PC-3 (cell line): ENCODE measurements around the gene BCL3. TPM values are rescaled to one million over a fixed set of nuclear protein-coding genes. Genes with fewer than 3 reads are reported as not detected.
"Not testable (repeated sequence)": the region's sequence is repeated elsewhere in the genome, so short reads cannot be mapped to it uniquely, and the experiment has no call there.

ENCODE experiments used
- ATAC-seq: fragments of 200-7000 bp; cut with Tn5 transposase; 2 replicates; pipeline ENCODE4 v1.9.1; 2020; ENCODE audit warnings: mild to moderate bottlenecking, moderate library complexity
- BruUV-seq: library from RNA; stranded (reverse); fragments of 400-500 nt; replicated peaks from 2 replicates; lab custom pipeline; 2021; lab: Mats Ljungman, UMichigan
- CTCF ChIA-PET: fragments of 300-600 bp; sonication (Branson Sonifier 250); formaldehyde crosslinking; loops from one replicate; lab custom pipeline; 2022; ENCODE audit warnings: antibody characterized with exemption; lab: Charles Lee
- POLR2A ChIA-PET: fragments of 300-600 bp; sonication (Branson Sonifier 250); formaldehyde crosslinking; loops from one replicate; lab custom pipeline; 2022; ENCODE audit warnings: antibody characterized with exemption; ENCODE audit not compliant: unreplicated experiment; lab: Charles Lee
- DNase-seq: peaks from one replicate; pipeline ENCODE4 v3.0.0-alpha.2; 2015
- H2AFZ ChIP-seq: fragments of 300-600 bp; sonication (generic); 2 replicates; pipeline ENCODE4 v1.6.0; 2016; ENCODE audit warnings: antibody characterized with exemption, low read length
- H3F3A ChIP-seq: fragments of 300-600 bp; sonication (generic); one replicate; pipeline ENCODE4 v1.6.0; 2017; ENCODE audit warnings: antibody characterized with exemption, low read length, control low read depth, mild to moderate bottlenecking; ENCODE audit not compliant: unreplicated experiment
- H3K27ac ChIP-seq: fragments of 300-600 bp; sonication (generic); 2 replicates; pipeline ENCODE4 v1.5.1; 2016; ENCODE audit warnings: mild to moderate bottlenecking, low read length
- H3K27me3 ChIP-seq: fragments of 300-600 bp; sonication (generic); 2 replicates; pipeline ENCODE4 v1.6.1; 2016; ENCODE audit warnings: low read length, mixed read lengths
- H3K36me3 ChIP-seq: fragments of 300-600 bp; sonication (generic); 2 replicates; pipeline ENCODE4 v1.6.1; 2016; ENCODE audit warnings: low read depth, mixed run types, low read length, mixed read lengths
- H3K4me1 ChIP-seq: fragments of 300-600 bp; sonication (generic); 2 replicates; pipeline ENCODE4 v1.5.1; 2016; ENCODE audit warnings: low read length; ENCODE audit not compliant: insufficient read depth
- H3K4me2 ChIP-seq: fragments of 300-600 bp; sonication (generic); 2 replicates; pipeline ENCODE4 v1.6.0; 2016; ENCODE audit warnings: low read length
- H3K4me3 ChIP-seq: fragments of 300-600 bp; sonication (generic); 2 replicates; pipeline ENCODE4 v1.5.1; 2016; ENCODE audit warnings: mild to moderate bottlenecking, low read length, mixed read lengths
- H3K79me2 ChIP-seq: fragments of 300-600 bp; sonication (generic); 2 replicates; pipeline ENCODE4 v1.6.1; 2017; ENCODE audit warnings: low read length, mixed read lengths
- H3K9ac ChIP-seq: fragments of 300-600 bp; sonication (generic); 2 replicates; pipeline ENCODE4 v1.6.0; 2016; ENCODE audit warnings: mild to moderate bottlenecking, low read length
- H3K9me2 ChIP-seq: fragments of 300-600 bp; sonication (generic); replicated peaks from 2 replicates; pipeline ENCODE4 v1.6.1; 2016; ENCODE audit warnings: mixed run types, low read length, mixed read lengths
- H3K9me3 ChIP-seq: fragments of 300-600 bp; sonication (generic); 2 replicates; pipeline ENCODE4 v1.6.1; 2016; ENCODE audit warnings: low read length, mixed read lengths
- H4K20me1 ChIP-seq: fragments of 300-600 bp; sonication (generic); 2 replicates; pipeline ENCODE4 v1.6.1; 2016; ENCODE audit warnings: low read length, mixed read lengths
- EZH2 ChIP-seq: fragments of 300-600 bp; sonication (generic); IDR thresholded peaks from one replicate; pipeline ENCODE4 v1.6.1; 2017; ENCODE audit warnings: antibody characterized with exemption, mild to moderate bottlenecking, low read length; ENCODE audit not compliant: unreplicated experiment
- EZH2phosphoT487 ChIP-seq: fragments of 300-600 bp; sonication (generic); IDR thresholded peaks from 2 replicates; pipeline ENCODE4 v1.6.1; 2018; ENCODE audit warnings: mild to moderate bottlenecking, antibody characterized with exemption, low read length, borderline replicate concordance
- intact Hi-C: fragments of 100-400 bp; cut with micrococcal nuclease; formaldehyde crosslinking; loops from 2 replicates; pipeline ENCODE4 v1.9.0; 2023
- total RNA-seq: library from RNA; depleted of rRNA; stranded (reverse); fragments of >200 nt; gene quantifications from 2 replicates; pipeline ENCODE4 v1.2.3, GENCODE V29; 2014
- TF ChIP-seq, protein P1 (sequence below): fragments of 300-600 bp; sonication (generic); conservative IDR thresholded peaks from 2 replicates; pipeline ENCODE4 v1.5.1; 2017; ENCODE audit warnings: antibody characterized with exemption, low read depth, mild to moderate bottlenecking, low read length

Gene BCL3
- total RNA-seq, 1 experiment from 2014 or later: 25.5 TPM

DNA sequence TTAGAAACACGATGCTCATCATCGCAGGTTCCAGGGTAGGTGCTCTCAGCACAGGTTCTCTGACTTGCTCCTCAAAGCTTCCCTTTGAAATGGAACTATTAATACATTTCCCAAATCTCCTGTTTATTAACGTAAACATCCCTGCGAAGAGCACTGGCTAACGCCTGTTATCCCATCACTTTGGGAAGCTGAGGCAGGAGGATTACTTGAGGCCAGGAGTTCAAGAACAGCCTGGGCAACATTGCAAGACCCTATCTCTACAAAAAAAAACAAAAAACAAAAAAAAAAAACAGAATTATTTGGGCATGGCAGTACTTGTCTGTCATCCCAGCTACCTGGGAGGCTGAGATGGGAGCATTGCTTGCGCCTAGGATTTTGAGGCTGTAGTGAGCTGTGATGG lies 30.9 kb upstream of the BCL3 start:
- Histone ChIP-seq H4K20me1 (no peaks in the 10 kb centered on the region), H3K4me3 (no peak overlapping the region), H3K4me2 (no peak overlapping the region), H3K9me3 (no peaks in the 10 kb centered on the region), H3K4me1 (peaks cover 16% of the 10 kb centered on the region), H3K36me3 (no peaks in the 10 kb centered on the region), H3K27ac (no peak overlapping the region), H3F3A (no peaks in the 10 kb centered on the region), H3K9me2 (no peaks in the 10 kb centered on the region), H3K79me2 (no peaks in the 10 kb centered on the region), H2AFZ (no peak overlapping the region), H3K27me3 (no peaks in the 10 kb centered on the region), H3K9ac (no peak overlapping the region)
- intact Hi-C loops: loop anchor here (2.0 kb wide), 1 partner anchor 23 kb away; no protein-coding TSS in a partner anchor
- ATAC-seq (no peak), DNase-seq (no peak)
- ChIA-PET CTCF (no interaction called here), POLR2A (no interaction called here)
- TF ChIP-seq EZH2 (no peak), EZH2phosphoT487 (no peak)
- TF ChIP-seq, protein P1, sequence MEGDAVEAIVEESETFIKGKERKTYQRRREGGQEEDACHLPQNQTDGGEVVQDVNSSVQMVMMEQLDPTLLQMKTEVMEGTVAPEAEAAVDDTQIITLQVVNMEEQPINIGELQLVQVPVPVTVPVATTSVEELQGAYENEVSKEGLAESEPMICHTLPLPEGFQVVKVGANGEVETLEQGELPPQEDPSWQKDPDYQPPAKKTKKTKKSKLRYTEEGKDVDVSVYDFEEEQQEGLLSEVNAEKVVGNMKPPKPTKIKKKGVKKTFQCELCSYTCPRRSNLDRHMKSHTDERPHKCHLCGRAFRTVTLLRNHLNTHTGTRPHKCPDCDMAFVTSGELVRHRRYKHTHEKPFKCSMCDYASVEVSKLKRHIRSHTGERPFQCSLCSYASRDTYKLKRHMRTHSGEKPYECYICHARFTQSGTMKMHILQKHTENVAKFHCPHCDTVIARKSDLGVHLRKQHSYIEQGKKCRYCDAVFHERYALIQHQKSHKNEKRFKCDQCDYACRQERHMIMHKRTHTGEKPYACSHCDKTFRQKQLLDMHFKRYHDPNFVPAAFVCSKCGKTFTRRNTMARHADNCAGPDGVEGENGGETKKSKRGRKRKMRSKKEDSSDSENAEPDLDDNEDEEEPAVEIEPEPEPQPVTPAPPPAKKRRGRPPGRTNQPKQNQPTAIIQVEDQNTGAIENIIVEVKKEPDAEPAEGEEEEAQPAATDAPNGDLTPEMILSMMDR: no peak
- no TSS peak for BruUV-seq

GRCh38 chr19:44718441-44719261 lies 29.9 kb upstream of the BCL3 start:
- Histone ChIP-seq H3K4me3 (no peak overlapping the region), H3K9ac (no peak overlapping the region), H3K9me3 (no peaks in the 10 kb centered on the region), H3K79me2 (no peaks in the 10 kb centered on the region), H3K27ac (0 out of 2 replicates have a peak overlapping the region, but pooled peaks have one; percentile 7), H3K27me3 (no peaks in the 10 kb centered on the region), H3F3A (no peaks in the 10 kb centered on the region), H3K9me2 (no peaks in the 10 kb centered on the region), H3K36me3 (no peaks in the 10 kb centered on the region), H3K4me2 (peak overlapping the region; percentile 53), H2AFZ (0 out of 2 replicates have a peak overlapping the region, but pooled peaks have one; percentile 15), H3K4me1 (peaks cover 19% of the 10 kb centered on the region), H4K20me1 (no peaks in the 10 kb centered on the region)
- ATAC-seq (peak; percentile 64), DNase-seq (peak; percentile 61)
- POLR2A ChIA-PET: no interaction called here
- CTCF ChIA-PET: no interaction called here
- intact Hi-C loops: loop anchor here (2.0 kb wide), 1 partner anchor 24 kb away; no protein-coding TSS in a partner anchor
- TF ChIP-seq, protein P1: no peak
- TF ChIP-seq EZH2phosphoT487 (no peak), EZH2 (no peak)
- no TSS peak for BruUV-seq

DNA sequence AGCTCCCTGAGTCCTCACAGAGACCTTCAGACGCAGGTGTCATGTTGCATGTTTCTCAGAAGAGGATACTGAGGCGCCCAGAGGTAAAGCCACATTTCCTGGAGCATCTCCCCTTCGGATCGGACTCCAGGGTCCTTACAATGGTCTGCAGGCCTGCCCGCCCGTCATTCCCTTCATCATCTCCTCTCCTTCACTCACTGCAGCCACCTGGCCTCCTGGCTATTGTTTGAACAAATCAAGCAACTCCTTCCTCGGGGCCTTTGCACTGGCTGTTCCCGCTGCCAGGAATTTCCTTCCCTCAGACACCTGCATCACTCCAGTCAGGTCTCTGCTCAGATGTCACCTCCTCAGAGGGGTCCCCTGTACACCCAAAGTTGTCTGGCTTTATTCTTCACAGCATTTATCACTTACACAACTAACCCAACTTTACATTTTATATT lies 29.2 kb upstream of the BCL3 start:
- Histone ChIP-seq H3K79me2 (no peaks in the 10 kb centered on the region), H3F3A (no peaks in the 10 kb centered on the region), H3K27ac (no peak overlapping the region), H2AFZ (no peak overlapping the region), H3K27me3 (no peaks in the 10 kb centered on the region), H3K9me2 (no peaks in the 10 kb centered on the region), H3K36me3 (no peaks in the 10 kb centered on the region), H3K9me3 (no peaks in the 10 kb centered on the region), H4K20me1 (no peaks in the 10 kb centered on the region), H3K4me2 (no peak overlapping the region), H3K9ac (no peak overlapping the region), H3K4me3 (no peak overlapping the region), H3K4me1 (peaks cover 25% of the 10 kb centered on the region)
- ChIA-PET POLR2A (no interaction called here), CTCF (no interaction called here)
- TF ChIP-seq, protein P1: no peak
- no peak for TF ChIP-seq EZH2
- TF ChIP-seq EZH2phosphoT487: no peak
- intact Hi-C loops: loop anchor here (2.0 kb wide), 1 partner anchor 24 kb away; no protein-coding TSS in a partner anchor
- no TSS peak for BruUV-seq
- ATAC-seq (no peak), DNase-seq (no peak)

- H4K20me1 ChIP-seq, H3K27ac ChIP-seq, H3K9me3 ChIP-seq, H3K27me3 ChIP-seq, CTCF ChIA-PET, BruUV-seq, DNase-seq, POLR2A ChIA-PET, ATAC-seq, H3K79me2 ChIP-seq, H3F3A ChIP-seq, H3K9ac ChIP-seq, H3K4me2 ChIP-seq, H3K9me2 ChIP-seq, H3K36me3 ChIP-seq, H2AFZ ChIP-seq, H3K4me3 ChIP-seq: not testable (repeated sequence)
- H3K4me1 ChIP-seq: peaks cover 34% of the 10 kb centered on the region
- intact Hi-C loops: loop anchor here (5.0 kb wide), 1 partner anchor 133 kb away; no protein-coding TSS in a partner anchor
Observed at GRCh38 chr19:44720396-44720795, 28.1 kb upstream of the BCL3 start.
